K562 (cell line): ENCODE results near the gene PRR36. TPM values are rescaled to one million over a fixed set of nuclear protein-coding genes. Genes with fewer than 3 reads are reported as not detected.
A peak's percentile ranks its signal among the peaks of the same experiment; 100 is the strongest.

Experiments used
- ATF7 ChIP-seq: fragments of 450-650 bp; IDR thresholded peaks from 2 replicates; pipeline ENCODE4 v1.7.1; 2014; ENCODE audit warnings: mild to moderate bottlenecking, moderate library complexity
- HDAC2 ChIP-seq: fragments of 450-650 bp; IDR thresholded peaks from 2 replicates; pipeline ENCODE4 v1.6.1; 2016; ENCODE audit warnings: mild to moderate bottlenecking
- NR2C2 ChIP-seq, 2 experiments: fragments of 200-800 bp in 1 of 2; sonication (Bioruptor generic) in 1 of 2; sonication (generic) in 1 of 2; formaldehyde crosslinking in 1 of 2; IDR thresholded peaks; 2 replicates each; pipeline versions ENCODE4 v1.6.1 to v1.8.0; 2016 to 2022; ENCODE audit warnings: mild to moderate bottlenecking in 1 of 2, missing compliant biosample characterization in 1 of 2, missing genetic modification characterization in 1 of 2, missing genetic modification reagents in 1 of 2
- NUFIP1 ChIP-seq: fragments of 450-650 bp; IDR thresholded peaks from 2 replicates; pipeline ENCODE4 v1.6.1; 2018; ENCODE audit not compliant: partially characterized antibody
- RAD51 ChIP-seq: fragments of 450-650 bp; IDR thresholded peaks from 2 replicates; pipeline ENCODE4 v1.7.1; 2016; ENCODE audit warnings: low read depth, mild to moderate bottlenecking, borderline replicate concordance
- SMAD4 ChIP-seq: fragments of 250-450 bp; sonication (Bioruptor Pico); conservative IDR thresholded peaks from 2 replicates; pipeline ENCODE4 v1.8.0; 2021; ENCODE audit warnings: inconsistent platforms, mild to moderate bottlenecking, moderate library complexity
- SMC3 ChIP-seq: conservative IDR thresholded peaks from 2 replicates; pipeline ENCODE4 v1.6.1; 2011; ENCODE audit warnings: low read depth, low read length, improper control_type of control experiment; ENCODE audit not compliant: insufficient read depth
- YY1 ChIP-seq, 3 experiments: IDR thresholded peaks; 2 replicates each; pipeline ENCODE4 v1.6.1; 2011; ENCODE audit warnings: low read length in 2 of 3, mild to moderate bottlenecking in 2 of 3, moderate library complexity in 2 of 3, borderline replicate concordance in 1 of 3, control low read depth in 1 of 3, low read depth in 1 of 3; ENCODE audit not compliant: insufficient read depth in 3 of 3, insufficient replicate concordance in 2 of 3, control insufficient read depth in 1 of 3, insufficient read length in 1 of 3; ENCODE audit errors: extremely low read depth in 1 of 3
- ZNF766 ChIP-seq: fragments of 200-800 bp; sonication (Bioruptor generic); conservative IDR thresholded peaks from 2 replicates; pipeline ENCODE4 v1.6.1; 2016; ENCODE audit warnings: missing genetic modification characterization, missing compliant biosample characterization
- polyA plus RNA-seq, 8 experiments: library from polyadenylated mRNA; depleted of rRNA in 4 of 8; stranded (reverse) in 5 of 8; unstranded in 3 of 8; fragments of >200 nt; fragmentation: Nextera tagmentation in 2 of 8; fragmentation: Illumina TruSeq in 1 of 8; extraction: Ambion mirVana in 2 of 8; extraction: Trizol in 1 of 8; gene quantifications; 2 replicates each; pipeline versions ENCODE4 v1.2.1 to v1.2.3, GENCODE V29; 2011 to 2014; ENCODE audit warnings: inconsistent platforms in 1 of 8, missing spikeins in 1 of 8
- total RNA-seq, 7 experiments: library from RNA; depleted of rRNA in 6 of 7; stranded (reverse); fragments of >200 nt in 6 of 7; fragmentation: Illumina TruSeq in 2 of 7; extraction: Trizol in 2 of 7; gene quantifications; 2 replicates each; pipeline versions ENCODE4 v1.2.1 to v1.2.3, GENCODE V29; 2011 to 2021; ENCODE audit warnings: low replicate concordance in 1 of 7
- TF ChIP-seq, protein P1 (sequence below): sonication (generic); formaldehyde crosslinking; IDR thresholded peaks from 2 replicates; pipeline ENCODE4 v1.8.1; 2023; ENCODE audit warnings: mild to moderate bottlenecking, missing genetic modification reagents, moderate library complexity
- TF ChIP-seq, protein P2 (sequence below), 2 experiments: fragments of 450-650 bp; conservative IDR thresholded peaks; 2 replicates each; pipeline ENCODE4 v1.6.1; 2017; ENCODE audit warnings: mild to moderate bottlenecking in 2 of 2, moderate library complexity in 2 of 2

The PRR36 gene
- total and polyA plus RNA-seq, 9 of the 15 experiments (the other 6 are each of a cell fraction or from before 2014, with no cell fraction given), result 0.05 to 0.42 (median 0.06) TPM; not detected in 6

DNA sequence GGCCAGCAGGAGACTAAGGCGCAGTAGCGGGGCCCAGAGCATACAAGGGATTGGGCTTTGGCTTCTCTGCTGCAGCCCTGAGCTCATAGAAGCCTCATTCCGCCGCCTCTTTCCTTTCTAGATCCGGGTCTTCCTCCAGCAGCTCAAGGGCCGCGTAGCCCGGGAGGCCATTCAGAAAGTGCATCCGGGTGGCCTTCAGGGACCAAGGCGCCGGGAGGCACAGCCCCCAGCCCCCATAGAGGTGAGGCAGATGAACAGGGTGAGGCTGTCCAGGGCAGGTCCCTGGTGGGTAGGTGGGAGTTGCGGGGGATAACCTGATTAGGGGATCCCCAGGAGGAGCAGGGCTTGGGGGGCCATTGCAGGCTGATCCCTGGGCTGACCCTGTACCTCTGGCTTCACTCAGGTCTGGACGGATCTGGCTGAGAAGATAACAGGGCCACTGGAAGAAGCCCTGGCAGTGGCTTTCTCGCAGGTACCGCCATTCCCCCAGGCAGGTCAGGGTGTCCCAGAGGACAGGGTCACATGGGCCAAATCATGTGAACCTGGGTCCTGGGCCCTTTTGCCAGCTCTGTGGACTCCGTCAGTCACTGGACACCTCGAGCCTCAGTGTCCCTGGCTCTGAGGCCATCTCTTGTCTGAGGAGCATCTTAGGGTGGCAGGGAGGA is 47.2 kb upstream of the PRR36 start (continued):
- TF ChIP-seq, protein P1, sequence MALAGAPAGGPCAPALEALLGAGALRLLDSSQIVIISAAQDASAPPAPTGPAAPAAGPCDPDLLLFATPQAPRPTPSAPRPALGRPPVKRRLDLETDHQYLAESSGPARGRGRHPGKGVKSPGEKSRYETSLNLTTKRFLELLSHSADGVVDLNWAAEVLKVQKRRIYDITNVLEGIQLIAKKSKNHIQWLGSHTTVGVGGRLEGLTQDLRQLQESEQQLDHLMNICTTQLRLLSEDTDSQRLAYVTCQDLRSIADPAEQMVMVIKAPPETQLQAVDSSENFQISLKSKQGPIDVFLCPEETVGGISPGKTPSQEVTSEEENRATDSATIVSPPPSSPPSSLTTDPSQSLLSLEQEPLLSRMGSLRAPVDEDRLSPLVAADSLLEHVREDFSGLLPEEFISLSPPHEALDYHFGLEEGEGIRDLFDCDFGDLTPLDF, result 0 out of 2 replicates have a peak, but pooled peaks have one; percentile 8
- TF ChIP-seq NUFIP1 (no peak), RAD51 (no peak), SMC3 (0 out of 2 replicates have a peak, but pooled peaks have one; percentile 1), YY1 (IDR thresholded peaks at IDR 0.05; ENCODE audit: borderline replicate concordance in 1 of 3, control insufficient read depth in 1 of 3, extremely low read depth in 1 of 3, insufficient read depth in 3 of 3, insufficient read length in 1 of 3, insufficient replicate concordance in 2 of 3, low read depth in 1 of 3, low read length in 2 of 3) (peak in 1 of 3 experiments; percentile 5), NR2C2 (CRISPR knock-in tag; IDR thresholded peaks at IDR 0.05) (no peak), NR2C2 (tag; IDR thresholded peaks at IDR 0.05) (peak; percentile 85), ATF7 (0 out of 2 replicates have a peak, but pooled peaks have one; percentile 0), SMAD4 (CRISPR knock-in tag) (0 out of 2 replicates have a peak, but pooled peaks have one; percentile 5), ZNF766 (no peak), HDAC2 (0 out of 2 replicates have a peak, but pooled peaks have one; percentile 4)
- TF ChIP-seq, protein P2, sequence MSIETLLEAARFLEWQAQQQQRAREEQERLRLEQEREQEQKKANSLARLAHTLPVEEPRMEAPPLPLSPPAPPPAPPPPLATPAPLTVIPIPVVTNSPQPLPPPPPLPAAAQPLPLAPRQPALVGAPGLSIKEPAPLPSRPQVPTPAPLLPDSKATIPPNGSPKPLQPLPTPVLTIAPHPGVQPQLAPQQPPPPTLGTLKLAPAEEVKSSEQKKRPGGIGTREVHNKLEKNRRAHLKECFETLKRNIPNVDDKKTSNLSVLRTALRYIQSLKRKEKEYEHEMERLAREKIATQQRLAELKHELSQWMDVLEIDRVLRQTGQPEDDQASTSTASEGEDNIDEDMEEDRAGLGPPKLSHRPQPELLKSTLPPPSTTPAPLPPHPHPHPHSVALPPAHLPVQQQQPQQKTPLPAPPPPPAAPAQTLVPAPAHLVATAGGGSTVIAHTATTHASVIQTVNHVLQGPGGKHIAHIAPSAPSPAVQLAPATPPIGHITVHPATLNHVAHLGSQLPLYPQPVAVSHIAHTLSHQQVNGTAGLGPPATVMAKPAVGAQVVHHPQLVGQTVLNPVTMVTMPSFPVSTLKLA (conservative IDR thresholded peaks at IDR 0.05), result 0 out of 4 replicates have a peak, but pooled peaks of 1 of the 2 experiments have one; percentile 6
